Choroid plexus epithelial cell (primary cell): ENCODE measurements around the gene GALNT4.

ENCODE experiments used
- DNase-seq: peaks from one replicate; pipeline ENCODE4 v3.0.0-alpha.2; 2010; ENCODE audit warnings: low read depth
- H3K4me3 ChIP-seq: 2 replicates; pipeline ENCODE4 v1.5.1; 2011; ENCODE audit warnings: low read depth, mild to moderate bottlenecking, control low read depth, low read length, moderate library complexity
- TF ChIP-seq, protein P1 (sequence below): conservative IDR thresholded peaks from 2 replicates; pipeline ENCODE4 v1.5.1; 2011; ENCODE audit warnings: low read depth, mild to moderate bottlenecking, control low read depth, inconsistent platforms, low read length, moderate library complexity

The GALNT4 gene

DNA sequence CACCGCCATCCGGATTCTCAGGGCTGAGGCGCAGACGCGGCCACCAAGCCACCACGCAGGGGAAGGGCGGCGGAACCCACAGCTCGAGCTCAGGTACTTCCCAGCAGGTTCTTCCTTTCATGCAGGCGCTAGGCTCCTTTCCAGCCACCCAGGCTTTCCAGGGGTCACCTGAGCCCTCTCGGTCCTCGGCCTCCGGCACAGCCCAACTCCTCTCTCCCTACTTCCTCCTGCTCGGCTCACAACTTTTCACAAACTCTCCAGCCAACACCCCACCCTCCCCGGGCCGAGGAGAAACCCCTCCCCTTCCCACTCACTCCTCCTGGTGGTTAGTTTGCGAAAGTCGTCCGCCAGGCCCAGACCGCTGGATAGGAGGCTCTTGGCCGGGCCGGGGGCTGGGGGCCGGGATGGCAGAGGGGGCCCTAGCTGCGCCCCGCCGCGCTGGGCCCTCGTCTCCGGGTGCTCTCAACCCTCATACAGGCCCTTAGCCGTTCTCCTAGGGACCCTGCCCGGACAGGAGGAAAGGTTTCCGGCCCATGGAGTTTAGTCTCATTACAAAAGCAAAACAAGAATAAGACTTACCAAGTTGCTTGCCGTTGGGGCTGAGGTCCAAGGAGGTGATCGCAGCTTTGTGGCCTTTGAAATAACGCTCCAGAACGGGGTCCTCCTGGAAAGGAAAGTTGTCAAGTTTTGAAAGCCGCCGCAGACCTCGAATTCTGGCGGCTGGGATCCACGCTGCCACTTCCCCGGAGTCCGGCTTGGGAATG lies at the start of gene GALNT4:
Gene GALNT4, minus strand, starts transcription at position 256 of the 764 bp plus-strand sequence. Its CDS starts 247 bp downstream, at position 9.
- peak within 1 kb of the TSS; percentile 92 for H3K4me3 ChIP-seq
- DNase-seq, result peak; percentile 93
- TF ChIP-seq, protein P1, sequence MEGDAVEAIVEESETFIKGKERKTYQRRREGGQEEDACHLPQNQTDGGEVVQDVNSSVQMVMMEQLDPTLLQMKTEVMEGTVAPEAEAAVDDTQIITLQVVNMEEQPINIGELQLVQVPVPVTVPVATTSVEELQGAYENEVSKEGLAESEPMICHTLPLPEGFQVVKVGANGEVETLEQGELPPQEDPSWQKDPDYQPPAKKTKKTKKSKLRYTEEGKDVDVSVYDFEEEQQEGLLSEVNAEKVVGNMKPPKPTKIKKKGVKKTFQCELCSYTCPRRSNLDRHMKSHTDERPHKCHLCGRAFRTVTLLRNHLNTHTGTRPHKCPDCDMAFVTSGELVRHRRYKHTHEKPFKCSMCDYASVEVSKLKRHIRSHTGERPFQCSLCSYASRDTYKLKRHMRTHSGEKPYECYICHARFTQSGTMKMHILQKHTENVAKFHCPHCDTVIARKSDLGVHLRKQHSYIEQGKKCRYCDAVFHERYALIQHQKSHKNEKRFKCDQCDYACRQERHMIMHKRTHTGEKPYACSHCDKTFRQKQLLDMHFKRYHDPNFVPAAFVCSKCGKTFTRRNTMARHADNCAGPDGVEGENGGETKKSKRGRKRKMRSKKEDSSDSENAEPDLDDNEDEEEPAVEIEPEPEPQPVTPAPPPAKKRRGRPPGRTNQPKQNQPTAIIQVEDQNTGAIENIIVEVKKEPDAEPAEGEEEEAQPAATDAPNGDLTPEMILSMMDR, result peak; percentile 79

DNA sequence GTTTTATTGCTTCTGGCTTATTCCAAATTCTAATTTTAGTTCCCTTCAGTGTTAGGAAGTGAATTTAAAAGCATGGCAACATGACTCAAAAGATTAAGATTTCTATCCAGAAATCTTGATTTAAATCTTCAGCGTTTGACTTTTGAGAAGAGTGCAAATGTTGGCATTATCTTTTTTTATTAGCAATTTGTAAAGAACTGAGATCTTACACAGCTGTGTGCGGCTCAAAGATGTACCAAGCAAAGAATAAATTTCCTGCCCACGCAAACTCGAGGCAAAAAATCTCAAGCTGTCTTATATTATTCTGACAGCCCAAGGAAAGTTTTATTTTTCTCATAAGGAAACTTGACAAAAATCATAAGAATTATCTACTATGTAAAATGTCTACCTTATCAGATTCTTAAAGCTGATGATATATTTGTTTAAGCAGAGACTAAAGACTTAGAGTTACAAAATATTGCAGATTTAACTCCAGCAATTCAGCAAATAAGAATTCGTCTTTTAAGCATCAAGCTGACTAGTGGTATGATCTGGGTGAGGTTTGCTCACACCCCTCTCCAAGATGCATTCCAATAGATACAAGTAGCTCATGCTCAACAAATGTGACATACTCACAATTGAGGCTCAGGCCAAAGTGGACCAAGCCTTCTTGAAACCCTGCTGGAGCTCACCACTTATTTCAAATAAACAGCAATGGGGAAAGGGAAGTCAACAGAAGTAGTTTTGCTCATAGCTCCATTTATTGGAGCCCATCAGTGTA lies 48.6 kb upstream of the GALNT4 start:
- TF ChIP-seq, protein P1, result no peak
- no peak overlapping the region for H3K4me3 ChIP-seq
- DNase-seq, result no peak

DNA sequence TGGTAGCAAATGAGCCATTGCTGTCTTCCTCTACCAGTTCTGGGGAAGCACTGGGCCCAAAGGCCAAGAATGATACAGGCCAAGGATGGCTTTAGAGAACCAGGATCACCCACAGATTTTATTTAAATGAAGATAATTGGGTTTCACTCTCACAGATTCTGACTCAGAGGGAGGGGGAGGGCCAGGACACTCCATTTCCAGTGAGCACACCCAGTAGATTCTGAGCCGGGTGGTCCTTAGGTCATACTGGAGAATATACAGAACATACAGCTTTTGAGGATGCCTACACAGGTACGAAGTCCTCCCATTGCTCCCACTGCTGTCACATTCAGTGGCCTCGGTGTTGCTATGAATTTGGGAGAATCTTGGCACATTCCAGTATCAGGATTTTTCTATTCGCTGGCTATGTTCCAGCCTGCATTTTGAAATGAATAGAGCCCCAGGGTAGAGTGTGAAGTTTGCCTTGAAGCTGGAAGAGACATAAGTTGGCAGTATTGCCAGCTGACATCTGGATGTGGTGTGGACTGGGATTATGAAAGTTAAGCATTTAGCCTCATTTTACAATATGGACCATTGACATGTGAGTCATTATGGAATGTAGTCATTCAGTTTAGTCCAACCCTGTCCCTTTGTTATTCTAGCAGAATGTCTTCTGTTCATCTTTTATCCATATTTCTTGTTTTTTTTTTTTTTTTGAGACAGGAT lies 47.0 kb upstream of the GALNT4 start:
- H3K4me3 ChIP-seq, result no peak overlapping the region
- TF ChIP-seq, protein P1, result no peak
- peak; percentile 36 for DNase-seq

DNA sequence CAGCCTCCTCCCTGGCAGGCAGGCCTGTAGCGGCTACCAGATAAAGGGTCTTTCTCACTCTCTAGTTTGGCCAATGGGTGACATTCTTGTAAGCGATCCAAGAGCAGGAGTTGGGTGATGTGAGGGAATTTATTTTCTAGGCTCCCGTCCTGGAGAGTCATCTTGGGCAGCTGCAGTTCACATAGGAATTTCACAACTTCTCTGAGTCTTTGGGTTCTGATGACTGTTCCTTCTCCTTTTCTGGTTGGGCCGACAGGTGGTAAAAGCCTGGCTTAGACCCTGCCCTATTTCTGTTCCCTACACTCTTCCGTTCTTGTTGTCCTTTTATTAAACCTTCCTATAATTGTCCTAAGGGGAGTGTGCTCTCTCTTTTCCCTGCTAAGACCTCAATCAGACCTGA lies 43.9 kb upstream of the GALNT4 start:
- no peak overlapping the region for H3K4me3 ChIP-seq
- no peak for DNase-seq

DNA sequence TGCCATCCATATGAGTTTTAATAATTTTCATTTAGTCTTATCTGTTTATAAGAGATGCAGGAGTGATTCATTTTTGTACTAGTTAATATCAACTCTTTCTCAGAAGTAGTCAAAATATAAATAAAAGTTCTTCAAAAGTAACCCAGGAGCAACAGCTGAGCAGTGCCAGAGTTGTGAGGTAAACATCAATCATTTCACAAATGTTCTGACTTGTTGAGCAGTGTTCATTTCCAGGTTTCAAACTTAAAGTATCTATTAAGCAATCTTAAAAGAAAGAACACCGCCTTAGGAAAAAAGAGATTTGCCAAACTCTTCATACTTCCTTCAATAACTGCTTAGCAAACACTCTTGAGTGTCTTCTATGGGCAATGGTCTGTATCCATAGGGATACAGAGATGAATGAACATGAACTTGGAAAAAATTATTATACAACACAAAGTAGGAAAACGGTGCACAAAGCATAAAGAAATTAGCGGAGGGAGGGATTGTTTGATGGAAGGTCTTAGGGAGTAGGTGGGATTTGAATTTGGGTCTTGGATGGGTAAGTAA lies 43.2 kb upstream of the GALNT4 start:
- H3K4me3 ChIP-seq, result no peak overlapping the region
- TF ChIP-seq, protein P1, result no peak
- no peak for DNase-seq

More for the DNA sequence above, 43.9 kb upstream of the GALNT4 start:
- TF ChIP-seq, protein P1, result no peak

DNA sequence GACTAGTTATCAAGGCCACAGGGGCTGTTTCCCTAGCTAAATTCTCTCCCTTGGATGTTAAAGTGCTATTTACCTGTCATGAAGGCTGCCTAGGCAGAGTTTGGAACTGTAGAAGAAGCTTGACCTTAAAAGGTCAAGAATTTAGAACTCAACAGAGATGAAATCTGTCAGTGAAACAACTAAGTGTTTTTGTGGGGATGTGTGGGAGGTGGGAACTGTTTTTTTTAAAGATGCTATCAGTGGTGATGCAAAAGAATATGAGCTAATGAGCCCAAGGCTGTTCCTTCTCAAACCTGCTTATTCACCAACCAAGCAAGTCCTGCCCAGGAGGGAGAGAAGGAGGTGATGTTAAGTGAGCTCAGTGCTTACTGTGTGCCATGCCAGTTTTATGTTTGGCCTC lies 42.0 kb upstream of the GALNT4 start:
- peak; percentile 49 for DNase-seq
- TF ChIP-seq, protein P1, result no peak
- H3K4me3 ChIP-seq, result no peak overlapping the region
